Endothelial cell of umbilical vein (primary cell): Measurements from ENCODE around the gene CUL5. TPM values are rescaled to one million over a fixed set of nuclear protein-coding genes. Genes with fewer than 3 reads are reported as not detected.

Experiments
- BruUV-seq: library from RNA; stranded (reverse); fragments of 400-500 nt; replicated peaks from 2 replicates; lab custom pipeline; 2021; lab: Mats Ljungman, UMichigan
- CTCF ChIA-PET: fragments of 300-600, 350-600 bp; sonication (Branson Sonifier 250); formaldehyde crosslinking; loops from one replicate; lab custom pipeline; 2021; ENCODE audit warnings: antibody characterized with exemption, inconsistent platforms; lab: Charles Lee
- POLR2A ChIA-PET: fragments of 300-600, 350-600 bp; sonication (Branson Sonifier 250); formaldehyde crosslinking; loops from one replicate; lab custom pipeline; 2021; ENCODE audit warnings: antibody characterized with exemption, inconsistent platforms; lab: Charles Lee
- DNase-seq: peaks from one replicate; pipeline ENCODE4 v3.0.0-alpha.2; 2011; ENCODE audit warnings: low read depth, low spot score
- FAIRE-seq: peaks from 2 replicates; lab custom pipeline; 2011; peaks lifted over from hg19 to GRCh38; lab: Jason Lieb, UNC
- H2AFZ ChIP-seq: 2 replicates; pipeline ENCODE4 v1.6.0; 2012; ENCODE audit warnings: low read depth, low read length, control low read depth, inconsistent platforms
- H3K27ac ChIP-seq: 2 replicates; pipeline ENCODE4 v1.5.1; 2011; ENCODE audit warnings: low read depth, mild to moderate bottlenecking, control low read depth, low read length, moderate library complexity; ENCODE audit not compliant: insufficient read depth
- H3K27me3 ChIP-seq, 2 experiments: 2 replicates each; pipeline versions ENCODE4 v1.6.0 to v1.6.1; 2011; ENCODE audit warnings: low read length in 2 of 2, mixed read lengths in 1 of 2; ENCODE audit not compliant: control insufficient read depth in 2 of 2, insufficient read depth in 2 of 2
- H3K36me3 ChIP-seq, 2 experiments: 2 replicates in 1 of 2; 3 replicates in 1 of 2; pipeline ENCODE4 v1.5.1; 2011; ENCODE audit warnings: low read length in 2 of 2, mild to moderate bottlenecking in 1 of 2, moderate library complexity in 1 of 2; ENCODE audit not compliant: control insufficient read depth in 2 of 2, insufficient read depth in 2 of 2; ENCODE audit errors: extremely low read depth in 1 of 2
- H3K4me1 ChIP-seq: 3 replicates; pipeline ENCODE4 v1.5.1; 2011; ENCODE audit warnings: mild to moderate bottlenecking, low read length; ENCODE audit not compliant: control insufficient read depth, insufficient read depth; ENCODE audit errors: extremely low read depth
- H3K4me2 ChIP-seq: 2 replicates; pipeline ENCODE4 v1.6.1; 2011; ENCODE audit warnings: low read length, control low read depth, mixed read lengths; ENCODE audit not compliant: insufficient read depth
- H3K4me3 ChIP-seq, 3 experiments: fragments of 200-600 bp in 1 of 3; sonication (generic), shearing (Covaris generic) in 1 of 3; replicated peaks in 1 of 3; 2 replicates each; pipeline ENCODE4 v1.5.1; 2011 to 2016; ENCODE audit warnings: control low read depth in 3 of 3, low read length in 3 of 3, mild to moderate bottlenecking in 2 of 3, inconsistent platforms in 1 of 3, low read depth in 1 of 3, moderate library complexity in 1 of 3; ENCODE audit not compliant: insufficient read depth in 1 of 3
- H3K79me2 ChIP-seq: 2 replicates; pipeline ENCODE4 v1.6.0; 2012; ENCODE audit warnings: low read length, inconsistent platforms; ENCODE audit not compliant: control insufficient read depth, insufficient read depth
- H3K9ac ChIP-seq: replicated peaks from 2 replicates; pipeline ENCODE3; 2011; ENCODE audit warnings: low read length, control low read depth; ENCODE audit not compliant: insufficient read depth; ENCODE audit errors: extremely low read depth
- H3K9me1 ChIP-seq: replicated peaks from 3 replicates; pipeline ENCODE4 v1.6.0; 2011; ENCODE audit warnings: mild to moderate bottlenecking, low read length; ENCODE audit not compliant: control insufficient read depth, insufficient read depth; ENCODE audit errors: extremely low read depth
- H3K9me3 ChIP-seq: replicated peaks from 2 replicates; pipeline ENCODE4 v1.5.1; 2012; ENCODE audit warnings: low read length, inconsistent platforms; ENCODE audit not compliant: control insufficient read depth, insufficient read depth
- H4K20me1 ChIP-seq: replicated peaks from 2 replicates; pipeline ENCODE3; 2011; ENCODE audit warnings: mild to moderate bottlenecking, low read length; ENCODE audit not compliant: control insufficient read depth, insufficient read depth; ENCODE audit errors: extremely low read depth
- CTCF ChIP-seq, 2 donors: IDR thresholded peaks; 1 replicate in 1 of 2; 2 replicates in 1 of 2; pipeline ENCODE4 v1.5.1; 2011; ENCODE audit warnings: low read length in 2 of 2, mild to moderate bottlenecking in 2 of 2, moderate library complexity in 2 of 2, control low read depth in 1 of 2, inconsistent platforms in 1 of 2, low read depth in 1 of 2; ENCODE audit not compliant: insufficient read depth in 1 of 2; ENCODE audit errors: extremely low read depth in 1 of 2
- EZH2 ChIP-seq: IDR thresholded peaks from 2 replicates; pipeline ENCODE4 v1.6.1; 2012; ENCODE audit warnings: borderline replicate concordance, low read depth, mild to moderate bottlenecking, moderate library complexity, low read length, inconsistent platforms; ENCODE audit not compliant: severe bottlenecking
- FOS ChIP-seq: IDR thresholded peaks from 2 replicates; pipeline ENCODE4 v1.6.1; 2011; ENCODE audit warnings: mild to moderate bottlenecking, low read length, moderate library complexity, borderline replicate concordance; ENCODE audit not compliant: insufficient read depth
- GATA2 ChIP-seq: IDR thresholded peaks from 2 replicates; pipeline ENCODE4 v1.7.0; 2011; ENCODE audit warnings: low read depth, mild to moderate bottlenecking, moderate library complexity, mixed read lengths, low read length; ENCODE audit not compliant: insufficient read length, insufficient read depth
- JUN ChIP-seq: IDR thresholded peaks from 2 replicates; pipeline ENCODE4 v1.6.1; 2011; ENCODE audit warnings: borderline replicate concordance, low read depth; ENCODE audit not compliant: insufficient read length, insufficient read depth
- MAX ChIP-seq: IDR thresholded peaks from 2 replicates; pipeline ENCODE4 v1.6.1; 2011; ENCODE audit not compliant: insufficient read depth, insufficient read length
- MYC ChIP-seq: IDR thresholded peaks from one replicate; pipeline ENCODE4 v1.6.1; 2011; ENCODE audit warnings: mild to moderate bottlenecking, low read depth, low read length
- POLR2A ChIP-seq: IDR thresholded peaks from 2 replicates; pipeline ENCODE4 v1.6.1; 2012; ENCODE audit warnings: low read depth, mild to moderate bottlenecking, control low read depth, low read length
- POLR2AphosphoS5 ChIP-seq: IDR thresholded peaks from 2 replicates; pipeline ENCODE4 v1.6.1; 2012; ENCODE audit warnings: low read depth, mild to moderate bottlenecking, control low read depth, low read length, moderate library complexity; ENCODE audit not compliant: insufficient read depth
- dilution Hi-C: fragments of 300-500 bp; cut with MboI; formaldehyde crosslinking; loops from one replicate; pipeline ENCODE4 v1.15.0; 2019; ENCODE audit warnings: low sequenced_read_pairs; ENCODE audit not compliant: extremely low pct_ligation_motif_present
- intact Hi-C: fragments of 100-400 bp; cut with micrococcal nuclease; formaldehyde crosslinking; loops from one replicate; pipeline ENCODE4 v1.10.0; 2022
- polyA plus RNA-seq, 4 experiments: library from polyadenylated mRNA; depleted of rRNA in 3 of 4; stranded (reverse) in 3 of 4; unstranded in 1 of 4; fragments of >200 nt; gene quantifications; 2 replicates each; pipeline versions ENCODE4 v1.2.1 to v1.2.3, GENCODE V29; 2011 to 2012; ENCODE audit warnings: missing spikeins in 1 of 4
- total RNA-seq: library from RNA; stranded (reverse); gene quantifications from 2 replicates; pipeline ENCODE4 v1.2.3, GENCODE V29; 2021

The CUL5 gene
- total and polyA plus RNA-seq, 2 donors (not counting 3 experiments of a cell fraction or from before 2014, with no cell fraction given) = 9.9 to 36.6 TPM

DNA sequence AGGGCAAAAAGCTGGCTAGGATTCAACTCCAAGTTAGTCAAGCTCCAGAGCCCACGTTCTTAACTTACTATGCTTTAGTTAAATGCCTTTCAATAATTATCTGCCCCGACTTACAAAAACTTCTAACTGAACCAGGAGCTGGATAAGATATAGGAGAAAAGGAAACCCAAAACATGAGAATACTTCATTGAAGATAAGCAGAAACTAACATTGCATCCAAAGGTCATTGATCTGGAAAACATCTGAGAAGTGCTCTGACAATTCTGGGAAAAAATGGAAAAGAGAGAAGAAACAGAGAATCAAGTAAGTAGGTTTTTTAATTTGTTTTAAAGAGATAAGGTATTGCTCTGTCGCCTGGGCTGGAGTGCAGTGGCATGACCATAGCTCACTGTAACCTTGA is 139.9 kb downstream of the CUL5 start:
- Histone ChIP-seq H3K36me3 (peaks cover 7 to 23% of the 10 kb centered on the region in 2 experiments), H3K27ac (no peak overlapping the region), H3K9ac (no peak overlapping the region), H3K9me3 (no peaks in the 10 kb centered on the region), H3K4me2 (no peak overlapping the region), H3K27me3 (no peaks in the 10 kb centered on the region), H3K9me1 (no peaks in the 10 kb centered on the region), H3K4me3 (no peak overlapping the region), H3K4me1 (no peaks in the 10 kb centered on the region), H3K79me2 (no peaks in the 10 kb centered on the region), H2AFZ (no peak overlapping the region), H4K20me1 (no peaks in the 10 kb centered on the region)
- ChIA-PET CTCF (interaction anchor here (1.0 to 3.8 kb wide), 2 partner anchors 26 to 30 kb away, joined by 3 to 12 read pairs; no protein-coding TSS in a partner anchor), POLR2A (no interaction called here)
- dilution Hi-C loops (no loop called here), intact Hi-C loops (no loop called here)
- no TSS peak for BruUV-seq
- TF ChIP-seq JUN = no peak
- no peak for TF ChIP-seq POLR2AphosphoS5
- TF ChIP-seq CTCF (IDR thresholded peaks at IDR 0.05; ENCODE audit: extremely low read depth in 1 of 2, insufficient read depth in 1 of 2, low read depth in 1 of 2, low read length in 2 of 2) = no peak
- TF ChIP-seq MAX = no peak
- TF ChIP-seq GATA2 = no peak
- no peak for TF ChIP-seq MYC
- no peak for TF ChIP-seq EZH2
- TF ChIP-seq POLR2A = no peak
- TF ChIP-seq FOS = no peak
- no peak for DNase-seq
- no peak for FAIRE-seq
